CD4-positive, alpha-beta T cell treated with Interleukin-4 for 1 hour (primary cell): ENCODE data around the gene ANKRD55.
A peak's percentile ranks its signal among the peaks of the same experiment; 100 is the strongest.

Experiments
- DNase-seq, 2 donors: peaks; one replicate each; pipeline ENCODE4 v3.0.0-alpha.2; 2020 to 2022

Gene ANKRD55

GRCh38 chr5:56072863-56073766 is 160.0 kb downstream of the ANKRD55 start:
- DNase-seq: no peak

GRCh38 chr5:56071470-56071869 is 161.7 kb downstream of the ANKRD55 start:
- no peak for DNase-seq

GRCh38 chr5:56070851-56071465 is 162.2 kb downstream of the ANKRD55 start:
- DNase-seq: peak in 1 of 2 donors; percentile 58

GRCh38 chr5:56069652-56070226 is 163.4 kb downstream of the ANKRD55 start:
- no peak for DNase-seq

- no peak for DNase-seq
Measured at GRCh38 chr5:56066931-56067450, 166.1 kb downstream of the ANKRD55 start.

GRCh38 chr5:56064984-56065383 is 168.1 kb downstream of the ANKRD55 start:
- no peak for DNase-seq

- no peak for DNase-seq
Measured at GRCh38 chr5:56060276-56061110, 172.6 kb downstream of the ANKRD55 start.

GRCh38 chr5:56059854-56060253 is 173.3 kb downstream of the ANKRD55 start:
- no peak for DNase-seq

GRCh38 chr5:56056875-56057274 is 176.3 kb downstream of the ANKRD55 start:
- no peak for DNase-seq

GRCh38 chr5:56055859-56056258 is 177.3 kb downstream of the ANKRD55 start:
- no peak for DNase-seq

- DNase-seq: no peak
Measured at GRCh38 chr5:56055287-56055686, 177.8 kb downstream of the ANKRD55 start.

- DNase-seq: no peak
Measured at GRCh38 chr5:56054666-56055065, 178.5 kb downstream of the ANKRD55 start.

- DNase-seq: no peak
Measured at GRCh38 chr5:56053363-56053762, 179.8 kb downstream of the ANKRD55 start.

GRCh38 chr5:56052735-56053134 is 180.4 kb downstream of the ANKRD55 start:
- no peak for DNase-seq

- DNase-seq: peak in 1 of 2 donors; percentile 35
Measured at GRCh38 chr5:56050551-56051255, 182.4 kb downstream of the ANKRD55 start.
